HG03103 (cell line): ENCODE data around the gene RAD51D.
"Not testable (repeated sequence)": the region's sequence is repeated elsewhere in the genome, so short reads cannot be mapped to it uniquely, and the experiment has no call there.

Experiments used
- ATAC-seq: cut with Tn5 transposase; IDR thresholded peaks from one replicate; pipeline ENCODE4 v1.9.1; 2021; ENCODE audit warnings: low read depth; ENCODE audit not compliant: unreplicated experiment

RAD51D gene

GRCh38 chr17:35142467-35142796 is 22.8 kb upstream of the RAD51D start:
- ATAC-seq, result no peak

- peak; percentile 91 for ATAC-seq
These were observed 22.2 kb upstream of the RAD51D start, which contains the start of gene NLE1 for GRCh38 chr17:35141681-35142466. NLE1 (minus strand) TSS chr17:35142303; CDS start chr17:35142275, 28 bp downstream.

GRCh38 chr17:35138218-35138617 is 18.6 kb upstream of the RAD51D start:
- ATAC-seq, result no peak

GRCh38 chr17:35135322-35135721 is 15.7 kb upstream of the RAD51D start:
- no peak for ATAC-seq

GRCh38 chr17:35132816-35133550 is 13.3 kb upstream of the RAD51D start:
- ATAC-seq, result no peak

- ATAC-seq, result no peak
These were observed 12.4 kb upstream of the RAD51D start for GRCh38 chr17:35132099-35132498.

GRCh38 chr17:35130392-35130791 is 10.7 kb upstream of the RAD51D start:
- no peak for ATAC-seq

- ATAC-seq, result no peak
These were observed 10.3 kb upstream of the RAD51D start for GRCh38 chr17:35129973-35130351.

GRCh38 chr17:35129154-35129972 is 9.7 kb upstream of the RAD51D start:
- ATAC-seq, result no peak

GRCh38 chr17:35127751-35128514 is 8.3 kb upstream of the RAD51D start:
- ATAC-seq, result no peak

GRCh38 chr17:35121315-35121714 is 1.7 kb upstream of the RAD51D start, which contains the start of gene FNDC8:
FNDC8 (plus strand) TSS chr17:35121615; CDS start chr17:35121694, 79 bp downstream.
- no peak for ATAC-seq

- no peak for ATAC-seq
These were observed 1.7 kb downstream of the RAD51D start for GRCh38 chr17:35117984-35118383.

- ATAC-seq, result no peak
These were observed 2.8 kb downstream of the RAD51D start for GRCh38 chr17:35116845-35117244.

- ATAC-seq, result not testable (repeated sequence)
These were observed 8.9 kb downstream of the RAD51D start for GRCh38 chr17:35110791-35111190.

- no peak for ATAC-seq
These were observed 14.7 kb downstream of the RAD51D start for GRCh38 chr17:35104844-35105450.

GRCh38 chr17:35103271-35103670 is 16.4 kb downstream of the RAD51D start:
- no peak for ATAC-seq

GRCh38 chr17:35101725-35102124 is 17.9 kb downstream of the RAD51D start:
- no peak for ATAC-seq

- no peak for ATAC-seq
These were observed 18.6 kb downstream of the RAD51D start for GRCh38 chr17:35101036-35101435.

- ATAC-seq, result no peak
These were observed 19.8 kb downstream of the RAD51D start for GRCh38 chr17:35099908-35100307.

GRCh38 chr17:35097776-35098175 is 21.9 kb downstream of the RAD51D start:
- ATAC-seq, result no peak
